Measurements from ENCODE around the gene PTPN3. TPM values are rescaled to one million over a fixed set of nuclear protein-coding genes. Genes with fewer than 3 reads are reported as not detected.

The PTPN3 gene
- total RNA-seq, 1 experiment from 2014 or later: 20.8 TPM

DNA sequence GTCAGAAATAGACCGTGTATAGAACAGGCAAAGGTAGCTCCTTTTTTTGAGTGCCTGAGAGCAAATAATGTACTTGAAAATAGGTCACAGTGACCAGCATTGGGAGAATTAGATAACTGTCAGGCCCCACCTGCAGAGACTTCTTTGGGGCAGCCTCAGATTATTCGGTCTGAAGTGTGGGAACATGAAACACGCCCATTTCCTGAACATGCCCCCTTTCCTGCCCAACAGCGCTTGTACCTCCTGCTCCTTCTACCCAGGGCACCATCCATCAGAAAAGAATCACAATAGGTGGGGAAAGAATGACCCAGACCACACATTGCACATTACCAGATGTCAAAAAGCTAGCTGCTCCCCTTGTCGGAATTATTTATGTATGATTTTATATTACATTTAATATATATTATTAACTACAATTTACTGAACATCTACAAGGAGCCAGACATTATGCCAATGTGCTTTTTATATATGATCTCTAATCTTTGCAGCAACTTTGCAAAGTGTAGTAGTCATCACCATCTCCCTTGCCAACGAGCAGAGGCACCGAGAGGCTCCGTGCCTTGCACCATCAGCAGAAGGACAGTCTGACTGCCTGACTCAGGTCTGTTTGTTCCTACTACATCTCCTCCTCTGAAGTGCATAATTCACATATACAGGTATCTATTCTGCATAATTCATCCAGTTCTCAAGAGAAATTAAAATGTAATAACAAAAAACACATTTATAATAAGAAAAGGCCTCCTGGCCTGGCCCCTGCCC lies 39.5 kb downstream of the PTPN3 start:
- Histone ChIP-seq H3K9me2 (ENCODE audit: insufficient read depth) (no peaks in the 10 kb centered on the region), H3K4me1 (ENCODE audit: control insufficient read depth in 1 of 2, insufficient read depth in 2 of 2, low read length in 2 of 2) (no peaks in the 10 kb centered on the region), H3K4me2 (ENCODE audit: low read length) (no peak overlapping the region), H3K36me3 (ENCODE audit: control insufficient read depth in 1 of 2, insufficient read depth in 2 of 2, low read length in 2 of 2) (peaks cover 6 to 7% of the 10 kb centered on the region in 2 experiments; a peak in 2 of 4 replicates), H3K79me2 (ENCODE audit: insufficient read depth, low read length) (no peaks in the 10 kb centered on the region), H4K20me1 (ENCODE audit: insufficient read depth) (no peaks in the 10 kb centered on the region), H3K27me3 (ENCODE audit: insufficient read depth, low read length) (no peaks in the 10 kb centered on the region), H3K9ac (ENCODE audit: low read length) (no peak overlapping the region), H3K4me3 (replicated peaks in 1 of 2; ENCODE audit: low read depth in 1 of 2, low read length in 2 of 2) (no peak overlapping the region), H2AFZ (ENCODE audit: low read depth, low read length, poor library complexity, severe bottlenecking) (no peak overlapping the region), H3K9me3 (ENCODE audit: control insufficient read depth in 1 of 2, insufficient read depth in 1 of 2, low read depth in 1 of 2, low read length in 2 of 2) (no peaks in the 10 kb centered on the region), H3K27ac (ENCODE audit: low read depth, low read length) (no peak overlapping the region)
- RAD21 ChIA-PET (ENCODE audit: low non-redundant PET in 1 of 2, low total read pairs in 2 of 2, uncharacterized antibody in 2 of 2, unreplicated experiment in 2 of 2): no interaction called here
- intact Hi-C loops (cut with micrococcal nuclease): no loop called here
- DNase-seq (ENCODE audit: low read depth, low spot score): no peak
- CTCF ChIA-PET: interaction anchor here (1.3 to 1.7 kb wide), 3 partner anchors 11 to 18 kb away, joined by 5 read pairs; no protein-coding TSS in a partner anchor
- no peak for ATAC-seq
- TF ChIP-seq, protein P1, sequence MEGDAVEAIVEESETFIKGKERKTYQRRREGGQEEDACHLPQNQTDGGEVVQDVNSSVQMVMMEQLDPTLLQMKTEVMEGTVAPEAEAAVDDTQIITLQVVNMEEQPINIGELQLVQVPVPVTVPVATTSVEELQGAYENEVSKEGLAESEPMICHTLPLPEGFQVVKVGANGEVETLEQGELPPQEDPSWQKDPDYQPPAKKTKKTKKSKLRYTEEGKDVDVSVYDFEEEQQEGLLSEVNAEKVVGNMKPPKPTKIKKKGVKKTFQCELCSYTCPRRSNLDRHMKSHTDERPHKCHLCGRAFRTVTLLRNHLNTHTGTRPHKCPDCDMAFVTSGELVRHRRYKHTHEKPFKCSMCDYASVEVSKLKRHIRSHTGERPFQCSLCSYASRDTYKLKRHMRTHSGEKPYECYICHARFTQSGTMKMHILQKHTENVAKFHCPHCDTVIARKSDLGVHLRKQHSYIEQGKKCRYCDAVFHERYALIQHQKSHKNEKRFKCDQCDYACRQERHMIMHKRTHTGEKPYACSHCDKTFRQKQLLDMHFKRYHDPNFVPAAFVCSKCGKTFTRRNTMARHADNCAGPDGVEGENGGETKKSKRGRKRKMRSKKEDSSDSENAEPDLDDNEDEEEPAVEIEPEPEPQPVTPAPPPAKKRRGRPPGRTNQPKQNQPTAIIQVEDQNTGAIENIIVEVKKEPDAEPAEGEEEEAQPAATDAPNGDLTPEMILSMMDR (IDR thresholded peaks at IDR 0.05 in 2 of 3, conservative IDR thresholded peaks at IDR 0.05 in 1 of 3; ENCODE audit: borderline replicate concordance in 1 of 3, insufficient read depth in 1 of 3, low read depth in 2 of 3, low read length in 2 of 3): no peak
- TF ChIP-seq, protein P2, sequence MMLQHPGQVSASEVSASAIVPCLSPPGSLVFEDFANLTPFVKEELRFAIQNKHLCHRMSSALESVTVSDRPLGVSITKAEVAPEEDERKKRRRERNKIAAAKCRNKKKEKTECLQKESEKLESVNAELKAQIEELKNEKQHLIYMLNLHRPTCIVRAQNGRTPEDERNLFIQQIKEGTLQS (IDR thresholded peaks at IDR 0.05): no peak
- TF ChIP-seq ZNF274 (IDR thresholded peaks at IDR 0.05; ENCODE audit: low read depth, low read length) (no peak), EZH2 (IDR thresholded peaks at IDR 0.05) (no peak), RAD21 (IDR thresholded peaks at IDR 0.05; ENCODE audit: low read depth) (no peak), POLR2AphosphoS5 (IDR thresholded peaks at IDR 0.05; ENCODE audit: low read depth, low read length) (no peak), ELF1 (IDR thresholded peaks at IDR 0.05; ENCODE audit: borderline replicate concordance, low read depth) (no peak), CBX3 (IDR thresholded peaks at IDR 0.05; ENCODE audit: low read depth) (no peak), JUND (IDR thresholded peaks at IDR 0.05) (no peak), CEBPB (IDR thresholded peaks at IDR 0.05; ENCODE audit: low read depth) (no peak), SRF (IDR thresholded peaks at IDR 0.05; ENCODE audit: low read depth) (no peak), FOSL1 (IDR thresholded peaks at IDR 0.05; ENCODE audit: low read depth) (no peak), EZH2phosphoT487 (IDR thresholded peaks at IDR 0.05; ENCODE audit: borderline replicate concordance) (no peak), ZFX (IDR thresholded peaks at IDR 0.05) (no peak), TCF7L2 (IDR thresholded peaks at IDR 0.05; ENCODE audit: borderline replicate concordance, extremely low read depth, insufficient read depth, insufficient read length) (no peak), SIN3A (IDR thresholded peaks at IDR 0.05; ENCODE audit: low read depth) (no peak), SP1 (IDR thresholded peaks at IDR 0.05; ENCODE audit: low read depth) (no peak), YY1 (IDR thresholded peaks at IDR 0.05; ENCODE audit: extremely low read depth, insufficient replicate concordance, low read depth, low read length) (no peak)
- TF ChIP-seq, protein P3, sequence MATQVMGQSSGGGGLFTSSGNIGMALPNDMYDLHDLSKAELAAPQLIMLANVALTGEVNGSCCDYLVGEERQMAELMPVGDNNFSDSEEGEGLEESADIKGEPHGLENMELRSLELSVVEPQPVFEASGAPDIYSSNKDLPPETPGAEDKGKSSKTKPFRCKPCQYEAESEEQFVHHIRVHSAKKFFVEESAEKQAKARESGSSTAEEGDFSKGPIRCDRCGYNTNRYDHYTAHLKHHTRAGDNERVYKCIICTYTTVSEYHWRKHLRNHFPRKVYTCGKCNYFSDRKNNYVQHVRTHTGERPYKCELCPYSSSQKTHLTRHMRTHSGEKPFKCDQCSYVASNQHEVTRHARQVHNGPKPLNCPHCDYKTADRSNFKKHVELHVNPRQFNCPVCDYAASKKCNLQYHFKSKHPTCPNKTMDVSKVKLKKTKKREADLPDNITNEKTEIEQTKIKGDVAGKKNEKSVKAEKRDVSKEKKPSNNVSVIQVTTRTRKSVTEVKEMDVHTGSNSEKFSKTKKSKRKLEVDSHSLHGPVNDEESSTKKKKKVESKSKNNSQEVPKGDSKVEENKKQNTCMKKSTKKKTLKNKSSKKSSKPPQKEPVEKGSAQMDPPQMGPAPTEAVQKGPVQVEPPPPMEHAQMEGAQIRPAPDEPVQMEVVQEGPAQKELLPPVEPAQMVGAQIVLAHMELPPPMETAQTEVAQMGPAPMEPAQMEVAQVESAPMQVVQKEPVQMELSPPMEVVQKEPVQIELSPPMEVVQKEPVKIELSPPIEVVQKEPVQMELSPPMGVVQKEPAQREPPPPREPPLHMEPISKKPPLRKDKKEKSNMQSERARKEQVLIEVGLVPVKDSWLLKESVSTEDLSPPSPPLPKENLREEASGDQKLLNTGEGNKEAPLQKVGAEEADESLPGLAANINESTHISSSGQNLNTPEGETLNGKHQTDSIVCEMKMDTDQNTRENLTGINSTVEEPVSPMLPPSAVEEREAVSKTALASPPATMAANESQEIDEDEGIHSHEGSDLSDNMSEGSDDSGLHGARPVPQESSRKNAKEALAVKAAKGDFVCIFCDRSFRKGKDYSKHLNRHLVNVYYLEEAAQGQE (IDR thresholded peaks at IDR 0.05; ENCODE audit: low read depth): no peak
- TF ChIP-seq, protein P4, sequence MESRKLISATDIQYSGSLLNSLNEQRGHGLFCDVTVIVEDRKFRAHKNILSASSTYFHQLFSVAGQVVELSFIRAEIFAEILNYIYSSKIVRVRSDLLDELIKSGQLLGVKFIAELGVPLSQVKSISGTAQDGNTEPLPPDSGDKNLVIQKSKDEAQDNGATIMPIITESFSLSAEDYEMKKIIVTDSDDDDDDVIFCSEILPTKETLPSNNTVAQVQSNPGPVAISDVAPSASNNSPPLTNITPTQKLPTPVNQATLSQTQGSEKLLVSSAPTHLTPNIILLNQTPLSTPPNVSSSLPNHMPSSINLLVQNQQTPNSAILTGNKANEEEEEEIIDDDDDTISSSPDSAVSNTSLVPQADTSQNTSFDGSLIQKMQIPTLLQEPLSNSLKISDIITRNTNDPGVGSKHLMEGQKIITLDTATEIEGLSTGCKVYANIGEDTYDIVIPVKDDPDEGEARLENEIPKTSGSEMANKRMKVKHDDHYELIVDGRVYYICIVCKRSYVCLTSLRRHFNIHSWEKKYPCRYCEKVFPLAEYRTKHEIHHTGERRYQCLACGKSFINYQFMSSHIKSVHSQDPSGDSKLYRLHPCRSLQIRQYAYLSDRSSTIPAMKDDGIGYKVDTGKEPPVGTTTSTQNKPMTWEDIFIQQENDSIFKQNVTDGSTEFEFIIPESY (IDR thresholded peaks at IDR 0.05; ENCODE audit: extremely low read depth, insufficient replicate concordance, low read length): no peak
- no TSS peak for BruUV-seq (replicated peaks)
- POLR2A ChIA-PET: no interaction called here

Data from HCT116 (cell line).